ENCODE measurements around the gene FGF5. TPM values are rescaled to one million over a fixed set of nuclear protein-coding genes. Genes with fewer than 3 reads are reported as not detected.

FGF5 gene
- total and polyA plus RNA-seq, 2 of the 13 experiments (the other 11 are each of a cell fraction or from before 2014, with no cell fraction given), result not detected

DNA sequence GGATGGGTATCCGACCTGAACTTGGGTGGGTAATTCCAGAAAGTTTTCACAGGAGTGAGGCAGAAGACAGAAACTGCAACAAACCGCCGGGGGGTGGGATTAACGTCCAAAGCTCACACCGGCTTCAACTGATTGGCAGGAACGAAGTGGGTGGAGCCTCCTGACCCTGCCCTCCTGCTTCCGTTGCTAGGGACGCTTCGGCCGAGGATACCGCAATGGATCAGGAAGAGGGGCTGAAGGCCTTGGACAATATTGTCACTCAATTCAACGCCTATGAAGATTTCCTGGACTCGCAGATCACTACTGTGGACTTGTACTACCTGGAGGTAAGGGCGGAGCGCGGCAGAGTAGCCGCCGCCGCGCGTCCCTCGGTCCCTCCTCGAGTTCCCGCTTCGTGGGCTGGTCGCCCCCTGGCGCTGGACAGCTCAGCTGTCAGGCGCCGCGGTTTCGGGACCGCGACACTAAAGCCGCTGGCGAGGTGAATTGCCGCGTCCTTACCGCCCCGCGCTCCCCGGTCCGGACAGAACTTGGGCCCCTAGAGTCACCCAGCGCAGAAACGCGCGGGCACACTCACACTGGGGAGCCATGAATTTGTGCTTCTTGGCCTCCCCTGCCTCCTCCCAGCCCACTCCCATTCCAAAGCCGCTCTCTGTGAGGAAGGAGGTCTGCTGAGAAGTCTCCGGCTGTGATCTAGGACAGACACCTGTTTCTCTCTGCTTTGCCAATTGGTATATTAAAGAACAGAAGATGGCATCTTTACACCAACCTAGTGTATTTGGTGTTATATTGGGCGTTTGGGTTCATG lies 69.3 kb downstream of the FGF5 start, which contains the start of gene CFAP299 (continued):
- TF ChIP-seq, protein P1, sequence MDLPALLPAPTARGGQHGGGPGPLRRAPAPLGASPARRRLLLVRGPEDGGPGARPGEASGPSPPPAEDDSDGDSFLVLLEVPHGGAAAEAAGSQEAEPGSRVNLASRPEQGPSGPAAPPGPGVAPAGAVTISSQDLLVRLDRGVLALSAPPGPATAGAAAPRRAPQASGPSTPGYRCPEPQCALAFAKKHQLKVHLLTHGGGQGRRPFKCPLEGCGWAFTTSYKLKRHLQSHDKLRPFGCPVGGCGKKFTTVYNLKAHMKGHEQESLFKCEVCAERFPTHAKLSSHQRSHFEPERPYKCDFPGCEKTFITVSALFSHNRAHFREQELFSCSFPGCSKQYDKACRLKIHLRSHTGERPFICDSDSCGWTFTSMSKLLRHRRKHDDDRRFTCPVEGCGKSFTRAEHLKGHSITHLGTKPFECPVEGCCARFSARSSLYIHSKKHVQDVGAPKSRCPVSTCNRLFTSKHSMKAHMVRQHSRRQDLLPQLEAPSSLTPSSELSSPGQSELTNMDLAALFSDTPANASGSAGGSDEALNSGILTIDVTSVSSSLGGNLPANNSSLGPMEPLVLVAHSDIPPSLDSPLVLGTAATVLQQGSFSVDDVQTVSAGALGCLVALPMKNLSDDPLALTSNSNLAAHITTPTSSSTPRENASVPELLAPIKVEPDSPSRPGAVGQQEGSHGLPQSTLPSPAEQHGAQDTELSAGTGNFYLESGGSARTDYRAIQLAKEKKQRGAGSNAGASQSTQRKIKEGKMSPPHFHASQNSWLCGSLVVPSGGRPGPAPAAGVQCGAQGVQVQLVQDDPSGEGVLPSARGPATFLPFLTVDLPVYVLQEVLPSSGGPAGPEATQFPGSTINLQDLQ (CRISPR knock-in tag; IDR thresholded peaks at IDR 0.05), result peak; percentile 73; the same call in 1 of the 2 replicates
- TF ChIP-seq SALL1 (CRISPR knock-in tag; IDR thresholded peaks at IDR 0.05) (peak; percentile 52; the same call in 1 of the 2 replicates), ZNF335 (CRISPR knock-in tag; IDR thresholded peaks at IDR 0.05) (0 out of 2 replicates have a peak, but pooled peaks have one; percentile 39), PHF8 (CRISPR knock-in tag; IDR thresholded peaks at IDR 0.05) (peak; percentile 51), ZFY (CRISPR knock-in tag; IDR thresholded peaks at IDR 0.05) (peak; percentile 42; the same call in 1 of the 2 replicates), REPIN1 (CRISPR knock-in tag; IDR thresholded peaks at IDR 0.05; ENCODE audit: borderline replicate concordance, low read depth) (peak; percentile 58; the same call in 1 of the 2 replicates), KLF16 (CRISPR knock-in tag; IDR thresholded peaks at IDR 0.05) (peak in 1 of 2 experiments; percentile 22; a peak in 1 of 4 replicates), HDAC2 (CRISPR knock-in tag; IDR thresholded peaks at IDR 0.05) (0 out of 2 replicates have a peak, but pooled peaks have one; percentile 47), CBFB (CRISPR knock-in tag; IDR thresholded peaks at IDR 0.05) (peak; percentile 50; the same call in 1 of the 2 replicates), SAP130 (CRISPR knock-in tag; IDR thresholded peaks at IDR 0.05; ENCODE audit: low read depth) (peak; percentile 91), ONECUT2 (CRISPR knock-in tag; IDR thresholded peaks at IDR 0.05) (no peak), ZNF605 (CRISPR knock-in tag; IDR thresholded peaks at IDR 0.05) (peak; percentile 82), MAZ (IDR thresholded peaks at IDR 0.05; ENCODE audit: borderline replicate concordance, low read depth, low read length) (no peak), MAZ (CRISPR knock-in tag; IDR thresholded peaks at IDR 0.05; ENCODE audit: low read depth) (0 out of 2 replicates have a peak, but pooled peaks have one; percentile 47), ZNF766 (CRISPR knock-in tag; IDR thresholded peaks at IDR 0.05; ENCODE audit: borderline replicate concordance) (0 out of 2 replicates have a peak, but pooled peaks have one; percentile 35), ZNF451 (CRISPR knock-in tag; IDR thresholded peaks at IDR 0.05) (no peak), RAD21 (CRISPR knock-in tag; IDR thresholded peaks at IDR 0.05) (peak; percentile 28; the same call in 1 of the 2 replicates), HES4 (CRISPR knock-in tag; IDR thresholded peaks at IDR 0.05; ENCODE audit: borderline replicate concordance) (no peak), ZNF567 (CRISPR knock-in tag; IDR thresholded peaks at IDR 0.05; ENCODE audit: borderline replicate concordance) (no peak), HOXA3 (CRISPR knock-in tag; IDR thresholded peaks at IDR 0.05) (peak; percentile 33; the same call in 1 of the 2 replicates), HNRNPLL (IDR thresholded peaks at IDR 0.05; ENCODE audit: low read depth, low read length, poor library complexity, severe bottlenecking) (peak; percentile 53)
- TF ChIP-seq, protein P2, sequence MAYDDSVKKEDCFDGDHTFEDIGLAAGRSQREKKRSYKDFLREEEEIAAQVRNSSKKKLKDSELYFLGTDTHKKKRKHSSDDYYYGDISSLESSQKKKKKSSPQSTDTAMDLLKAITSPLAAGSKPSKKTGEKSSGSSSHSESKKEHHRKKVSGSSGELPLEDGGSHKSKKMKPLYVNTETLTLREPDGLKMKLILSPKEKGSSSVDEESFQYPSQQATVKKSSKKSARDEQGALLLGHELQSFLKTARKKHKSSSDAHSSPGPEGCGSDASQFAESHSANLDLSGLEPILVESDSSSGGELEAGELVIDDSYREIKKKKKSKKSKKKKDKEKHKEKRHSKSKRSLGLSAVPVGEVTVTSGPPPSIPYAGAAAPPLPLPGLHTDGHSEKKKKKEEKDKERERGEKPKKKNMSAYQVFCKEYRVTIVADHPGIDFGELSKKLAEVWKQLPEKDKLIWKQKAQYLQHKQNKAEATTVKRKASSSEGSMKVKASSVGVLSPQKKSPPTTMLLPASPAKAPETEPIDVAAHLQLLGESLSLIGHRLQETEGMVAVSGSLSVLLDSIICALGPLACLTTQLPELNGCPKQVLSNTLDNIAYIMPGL (CRISPR knock-in tag; IDR thresholded peaks at IDR 0.05; ENCODE audit: borderline replicate concordance in 1 of 2, low read depth in 1 of 2), result peak; percentile 63 to 77; a peak in 3 of 4 replicates
- TF ChIP-seq, protein P3, sequence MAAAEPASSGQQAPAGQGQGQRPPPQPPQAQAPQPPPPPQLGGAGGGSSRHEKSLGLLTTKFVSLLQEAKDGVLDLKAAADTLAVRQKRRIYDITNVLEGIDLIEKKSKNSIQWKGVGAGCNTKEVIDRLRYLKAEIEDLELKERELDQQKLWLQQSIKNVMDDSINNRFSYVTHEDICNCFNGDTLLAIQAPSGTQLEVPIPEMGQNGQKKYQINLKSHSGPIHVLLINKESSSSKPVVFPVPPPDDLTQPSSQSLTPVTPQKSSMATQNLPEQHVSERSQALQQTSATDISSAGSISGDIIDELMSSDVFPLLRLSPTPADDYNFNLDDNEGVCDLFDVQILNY (CRISPR knock-in tag; conservative IDR thresholded peaks at IDR 0.05), result 0 out of 2 replicates have a peak, but pooled peaks have one; percentile 33
- TF ChIP-seq, protein P4, sequence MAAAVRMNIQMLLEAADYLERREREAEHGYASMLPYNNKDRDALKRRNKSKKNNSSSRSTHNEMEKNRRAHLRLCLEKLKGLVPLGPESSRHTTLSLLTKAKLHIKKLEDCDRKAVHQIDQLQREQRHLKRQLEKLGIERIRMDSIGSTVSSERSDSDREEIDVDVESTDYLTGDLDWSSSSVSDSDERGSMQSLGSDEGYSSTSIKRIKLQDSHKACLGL (CRISPR knock-in tag; IDR thresholded peaks at IDR 0.05), result peak; percentile 56; the same call in 1 of the 2 replicates
